Measurements from ENCODE around the gene OR2F2. TPM values are rescaled to one million over a fixed set of nuclear protein-coding genes. Genes with fewer than 3 reads are reported as not detected.

OR2F2 gene
- total RNA-seq, 4 donors from 2014 or later: not detected

GRCh38 chr7:143914938-143915652 lies 19.9 kb upstream of the OR2F2 start:
- Histone ChIP-seq H3K27ac (replicated peaks in 1 of 4) (no peak overlapping the region), H3K9me3 (no peaks in the 10 kb centered on the region)

GRCh38 chr7:143924851-143925250 lies 10.2 kb upstream of the OR2F2 start:
- H3K4me3 ChIP-seq: no peak overlapping the region
- no peaks in the 10 kb centered on the region for H3K36me3 ChIP-seq
- no peaks in the 10 kb centered on the region for H3K27me3 ChIP-seq
- 50% methylated on average over 1 of the region's 1 CpG for WGBS
- no peak overlapping the region for H3K27ac ChIP-seq (replicated peaks in 1 of 4)
- intact Hi-C loops (cut with DNase I): no loop called here
- TF ChIP-seq CTCF (IDR thresholded peaks at IDR 0.05): no peak
- TF ChIP-seq POLR2A (IDR thresholded peaks at IDR 0.05; ENCODE audit: low read depth): no peak
- no peak for TF ChIP-seq EP300 (IDR thresholded peaks at IDR 0.05)
- no peak for TF ChIP-seq POLR2AphosphoS5 (IDR thresholded peaks at IDR 0.05)
- no peaks in the 10 kb centered on the region for H3K9me3 ChIP-seq
- H3K4me1 ChIP-seq: no peaks in the 10 kb centered on the region
- DNase-seq (ENCODE audit: extremely low spot score): no peak

More at GRCh38 chr7:143914938-143915652, 19.9 kb upstream of the OR2F2 start:
- no peak for DNase-seq (ENCODE audit: extremely low spot score)
- H3K4me1 ChIP-seq: peaks cover 0 to 11% (median 6%) of the 10 kb centered on the region in 4 donors
- intact Hi-C loops (cut with DNase I): no loop called here
- no peak overlapping the region for H3K4me3 ChIP-seq
- no peaks in the 10 kb centered on the region for H3K36me3 ChIP-seq
- WGBS: 43% methylated on average over 7 of the region's 7 CpGs
- no peaks in the 10 kb centered on the region for H3K27me3 ChIP-seq
- TF ChIP-seq CTCF (IDR thresholded peaks at IDR 0.05) (no peak), EP300 (IDR thresholded peaks at IDR 0.05) (no peak), POLR2AphosphoS5 (IDR thresholded peaks at IDR 0.05) (no peak), POLR2A (IDR thresholded peaks at IDR 0.05; ENCODE audit: low read depth) (no peak)

DNA sequence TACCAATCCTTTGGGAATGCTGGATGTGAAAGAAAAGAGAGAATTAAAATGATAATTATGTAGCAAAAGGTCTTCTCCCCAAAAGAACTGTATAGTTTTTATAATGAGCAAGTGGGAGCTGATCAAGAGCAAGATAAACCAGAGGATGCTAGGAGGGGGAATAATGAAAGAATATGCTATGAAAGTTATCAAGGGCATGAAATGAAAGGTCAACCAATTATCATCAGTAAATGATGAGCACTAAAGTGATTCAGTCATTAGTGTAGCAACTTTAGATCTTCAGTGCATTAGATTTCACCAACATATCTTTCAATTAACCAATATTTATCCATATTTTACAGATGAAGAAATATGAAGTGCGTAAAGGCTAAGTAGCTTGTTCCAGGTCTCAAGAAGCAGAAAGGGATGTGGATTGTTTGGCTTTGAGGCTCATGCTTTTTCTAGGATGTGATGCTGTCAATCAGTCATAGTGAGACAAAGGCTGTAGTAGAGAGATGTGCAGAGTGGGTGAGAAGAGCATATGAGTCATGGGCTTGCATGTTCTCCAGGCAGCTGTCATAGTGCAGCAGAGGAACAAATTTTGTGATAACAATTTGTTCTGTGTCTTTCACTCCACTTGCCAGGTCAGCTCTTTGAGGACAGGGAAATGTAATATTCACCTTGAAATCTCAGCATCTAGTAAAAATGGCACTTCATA lies 5.7 kb upstream of the OR2F2 start:
- Histone ChIP-seq H3K36me3 (no peaks in the 10 kb centered on the region), H3K4me3 (no peak overlapping the region), H3K9me3 (no peaks in the 10 kb centered on the region), H3K27me3 (no peaks in the 10 kb centered on the region), H3K27ac (replicated peaks in 1 of 4) (no peak overlapping the region), H3K4me1 (peaks cover 0 to 1% (median under 1%) of the 10 kb centered on the region in 4 donors)
- 86% methylated on average over 1 of the region's 1 CpG for WGBS
- no peak for DNase-seq (ENCODE audit: extremely low spot score)
- TF ChIP-seq POLR2AphosphoS5 (IDR thresholded peaks at IDR 0.05) (no peak), CTCF (IDR thresholded peaks at IDR 0.05) (no peak), EP300 (IDR thresholded peaks at IDR 0.05) (no peak)
- intact Hi-C loops (cut with DNase I): no loop called here

GRCh38 chr7:143931739-143932138 lies 3.3 kb upstream of the OR2F2 start:
- Histone ChIP-seq H3K9me3 (no peaks in the 10 kb centered on the region), H3K4me1 (peaks cover 0 to 16% (median 7%) of the 10 kb centered on the region in 4 donors), H3K27ac (replicated peaks in 1 of 4) (no peak overlapping the region), H3K36me3 (no peaks in the 10 kb centered on the region), H3K4me3 (no peak overlapping the region), H3K27me3 (no peaks in the 10 kb centered on the region)
- DNase-seq (ENCODE audit: extremely low spot score): no peak
- intact Hi-C loops (cut with DNase I): no loop called here
- TF ChIP-seq POLR2A (IDR thresholded peaks at IDR 0.05; ENCODE audit: low read depth) (no peak), CTCF (IDR thresholded peaks at IDR 0.05) (no peak), EP300 (IDR thresholded peaks at IDR 0.05) (no peak), POLR2AphosphoS5 (IDR thresholded peaks at IDR 0.05) (no peak)

Measured in esophagus muscularis mucosa (tissue), 4 donors.